ENCODE results near the gene SORCS2. TPM values are rescaled to one million over a fixed set of nuclear protein-coding genes. Genes with fewer than 3 reads are reported as not detected.

The SORCS2 gene
- total and polyA plus RNA-seq, 2 experiments from 2014 or later, result 0.92 to 6.9 TPM

GRCh38 chr4:7486101-7486500, 293.8 kb downstream of the SORCS2 start:
- no peak overlapping the region for H3K27ac ChIP-seq
- TF ChIP-seq CTCF (IDR thresholded peaks at IDR 0.05; ENCODE audit: low read depth, low read length), result no peak
- H3K36me3 ChIP-seq, result no peaks in the 10 kb centered on the region
- peaks cover 9% of the 10 kb centered on the region for H3K4me1 ChIP-seq (ENCODE audit: low read depth)
- no peaks in the 10 kb centered on the region for H3K27me3 ChIP-seq
- no peak for DNase-seq (ENCODE audit: low read depth in 1 of 2, low spot score in 1 of 2)
- no peak overlapping the region for H3K4me3 ChIP-seq
- no peaks in the 10 kb centered on the region for H3K9me3 ChIP-seq (ENCODE audit: low read depth)

GRCh38 chr4:7487502-7487901, 295.2 kb downstream of the SORCS2 start:
- H3K9me3 ChIP-seq (ENCODE audit: low read depth), result no peaks in the 10 kb centered on the region
- no peak for TF ChIP-seq CTCF (IDR thresholded peaks at IDR 0.05; ENCODE audit: low read depth, low read length)
- no peak overlapping the region for H3K4me3 ChIP-seq
- no peak for DNase-seq (ENCODE audit: low read depth in 1 of 2, low spot score in 1 of 2)
- no peaks in the 10 kb centered on the region for H3K36me3 ChIP-seq
- H3K4me1 ChIP-seq (ENCODE audit: low read depth), result peaks cover 9% of the 10 kb centered on the region
- no peaks in the 10 kb centered on the region for H3K27me3 ChIP-seq
- H3K27ac ChIP-seq, result no peak overlapping the region

- H3K4me3 ChIP-seq, result no peak overlapping the region
- TF ChIP-seq CTCF (IDR thresholded peaks at IDR 0.05; ENCODE audit: low read depth, low read length), result no peak
- no peaks in the 10 kb centered on the region for H3K27me3 ChIP-seq
- peaks cover 9% of the 10 kb centered on the region for H3K4me1 ChIP-seq (ENCODE audit: low read depth)
- no peak overlapping the region for H3K27ac ChIP-seq
- no peak for DNase-seq (ENCODE audit: low read depth in 1 of 2, low spot score in 1 of 2)
- H3K36me3 ChIP-seq, result no peaks in the 10 kb centered on the region
- no peaks in the 10 kb centered on the region for H3K9me3 ChIP-seq (ENCODE audit: low read depth)
Observed at GRCh38 chr4:7487998-7488671, 295.8 kb downstream of the SORCS2 start.

- no peak overlapping the region for H3K27ac ChIP-seq
- H3K27me3 ChIP-seq, result no peaks in the 10 kb centered on the region
- H3K36me3 ChIP-seq, result no peaks in the 10 kb centered on the region
- H3K9me3 ChIP-seq (ENCODE audit: low read depth), result no peaks in the 10 kb centered on the region
- H3K4me1 ChIP-seq (ENCODE audit: low read depth), result peaks cover 9% of the 10 kb centered on the region
- no peak overlapping the region for H3K4me3 ChIP-seq
- no peak for TF ChIP-seq CTCF (IDR thresholded peaks at IDR 0.05; ENCODE audit: low read depth, low read length)
- DNase-seq (ENCODE audit: low read depth in 1 of 2, low spot score in 1 of 2), result no peak
Observed at GRCh38 chr4:7491915-7492314, 299.6 kb downstream of the SORCS2 start.

GRCh38 chr4:7498446-7499200, 306.3 kb downstream of the SORCS2 start:
- no peaks in the 10 kb centered on the region for H3K27me3 ChIP-seq
- no peak for TF ChIP-seq CTCF (IDR thresholded peaks at IDR 0.05; ENCODE audit: low read depth, low read length)

More at GRCh38 chr4:7498446-7499200, 306.3 kb downstream of the SORCS2 start:
- H3K4me3 ChIP-seq, result no peak overlapping the region
- no peak for DNase-seq (ENCODE audit: low read depth in 1 of 2, low spot score in 1 of 2)
- H3K36me3 ChIP-seq, result no peaks in the 10 kb centered on the region
- no peak overlapping the region for H3K27ac ChIP-seq
- H3K4me1 ChIP-seq (ENCODE audit: low read depth), result no peaks in the 10 kb centered on the region
- no peaks in the 10 kb centered on the region for H3K9me3 ChIP-seq (ENCODE audit: low read depth)

All from cardiac muscle cell (in vitro differentiated cells and primary cell).